Posterior vena cava (tissue), 2 donors: ENCODE results near the gene STK39. TPM values are rescaled to one million over a fixed set of nuclear protein-coding genes. Genes with fewer than 3 reads are reported as not detected.

ENCODE experiments used
- DNase-seq: peaks from one replicate; pipeline ENCODE4 v3.0.0-alpha.2; 2020; ENCODE audit warnings: low spot score
- intact Hi-C, 2 donors: fragments of 100-400 bp; cut with DNase I; formaldehyde crosslinking; loops; one replicate each; pipeline versions ENCODE4 v1.14.1 to v1.14.2; 2022 to 2023
- total RNA-seq, 2 donors: library from RNA; stranded (reverse); fragmentation: NEBNext Ultra II Directional; extraction: Animal tissue kit (Norgen Biotek cat#: 25700); gene quantifications; one replicate each; pipeline ENCODE4 v1.2.1, GENCODE V29; 2021
- donor health status: DM: yes; HTN: yes; CAD: no.
- donor health status: DM: yes; HTN: yes; CAD: no.

STK39 gene
- total RNA-seq, 2 donors from 2014 or later = 16.3 to 20.2 TPM

- intact Hi-C loops = no loop called here
- DNase-seq = no peak
These were observed 35.2 kb downstream of the STK39 start for GRCh38 chr2:168212167-168212566.

GRCh38 chr2:168211664-168212163, 35.7 kb downstream of the STK39 start:
- DNase-seq = no peak
- intact Hi-C loops = no loop called here

- intact Hi-C loops = no loop called here
- no peak for DNase-seq
These were observed 36.4 kb downstream of the STK39 start for GRCh38 chr2:168210895-168211570.

DNA sequence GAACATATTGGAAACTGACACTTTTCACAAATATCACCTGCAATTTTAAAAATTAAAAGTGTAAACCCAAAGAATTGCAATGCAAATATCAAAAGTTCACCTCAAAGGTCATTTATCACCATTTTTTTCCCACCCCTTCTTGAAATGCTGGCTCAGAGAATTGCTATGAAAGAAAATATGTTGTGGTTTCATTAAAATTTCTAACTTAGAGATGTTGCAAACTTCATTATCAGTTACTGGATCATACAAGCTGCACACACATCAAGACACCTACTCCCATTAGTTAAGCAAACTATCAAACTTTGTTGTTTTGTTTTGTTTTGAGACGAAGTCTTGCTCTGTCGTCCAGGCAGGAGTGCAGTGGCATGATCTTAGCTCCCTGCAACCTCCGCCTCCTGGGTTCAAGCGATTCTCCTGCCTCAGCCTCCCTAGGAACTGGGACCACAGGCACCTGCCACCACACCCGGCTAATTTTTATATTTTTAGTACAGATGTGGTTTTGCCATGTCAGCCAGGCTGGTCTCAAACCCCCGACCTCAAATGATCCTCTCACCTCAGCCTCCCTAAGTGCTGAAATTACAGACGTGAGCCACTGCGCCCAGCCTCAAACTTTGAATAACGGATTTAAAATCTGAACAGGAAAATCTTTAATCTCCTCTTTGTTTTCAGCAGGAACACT, 37.0 kb downstream of the STK39 start:
- intact Hi-C loops = no loop called here

DNA sequence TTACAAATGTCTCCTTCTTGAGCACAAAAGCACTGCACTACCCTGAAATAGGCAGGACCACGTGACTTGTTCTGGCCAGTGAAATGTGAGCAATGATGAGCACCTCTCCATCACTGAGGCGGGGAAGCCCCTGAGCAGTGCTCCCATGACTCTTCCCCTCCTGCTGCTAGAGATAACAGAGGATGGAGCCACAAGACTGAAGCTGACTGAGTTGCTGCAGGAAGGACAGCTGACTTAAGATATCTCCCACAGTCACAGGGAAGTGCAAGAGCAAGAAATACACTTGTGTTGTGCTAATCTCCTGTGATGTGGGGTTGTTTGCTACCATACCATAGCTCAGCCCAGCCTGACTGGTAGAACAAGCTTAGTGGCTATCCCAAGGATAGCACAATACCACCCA, 38.7 kb downstream of the STK39 start:
- intact Hi-C loops = loop anchor here in 1 of 2 donors (10.0 kb wide), 1 partner anchor 1076 kb away; no protein-coding TSS in a partner anchor
- no peak for DNase-seq

More for the DNA sequence above, 37.0 kb downstream of the STK39 start:
- no peak for DNase-seq

- intact Hi-C loops = loop anchor here in 1 of 2 donors (10.0 kb wide), 1 partner anchor 1077 kb away; no protein-coding TSS in a partner anchor
- DNase-seq = no peak
These were observed 39.5 kb downstream of the STK39 start for GRCh38 chr2:168207851-168208250.

DNA sequence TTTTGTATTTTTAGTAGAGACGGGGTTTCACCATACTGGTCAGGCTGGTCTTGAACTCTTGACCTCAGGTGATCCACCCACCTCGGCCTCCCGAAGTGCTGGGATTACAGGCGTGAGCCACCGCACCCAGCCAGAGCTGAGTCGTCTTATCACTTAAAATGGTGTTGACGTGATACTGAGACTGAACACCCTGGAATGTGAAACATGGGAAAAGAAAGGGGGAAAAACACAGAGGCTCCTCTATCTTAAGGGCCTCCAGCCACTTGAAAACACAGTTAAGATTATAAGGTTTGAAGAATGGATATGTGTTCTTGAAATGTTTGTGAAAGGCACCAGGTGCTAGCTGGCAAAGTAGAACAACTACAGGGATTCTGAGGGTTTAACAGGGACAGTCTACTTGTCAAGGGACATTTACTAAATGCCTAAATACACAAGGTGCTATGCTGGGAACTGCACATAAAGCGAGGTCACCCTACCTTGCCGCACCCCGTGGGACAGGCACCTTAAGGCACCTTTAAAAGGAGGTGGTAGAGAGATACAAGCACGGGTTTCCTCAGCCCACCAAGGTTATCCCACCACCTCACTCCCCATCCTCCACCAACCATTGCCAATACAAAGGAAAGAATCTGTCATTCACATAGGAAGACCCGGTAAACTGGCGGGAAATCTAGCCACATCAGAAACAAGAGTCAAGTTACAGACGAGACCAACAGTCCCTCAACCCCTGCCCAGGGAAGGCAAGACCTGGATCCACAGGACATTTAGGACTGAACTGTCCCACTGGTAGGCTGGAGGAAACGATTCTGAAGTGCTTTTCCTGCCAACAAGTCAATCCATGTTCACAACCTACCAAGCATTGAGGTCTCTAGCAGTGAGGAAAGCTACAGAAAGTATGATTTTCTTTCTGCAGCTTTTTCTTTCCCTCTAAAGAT, 43.4 kb downstream of the STK39 start:
- intact Hi-C loops = loop anchor here in 1 of 2 donors (10.0 kb wide), 1 partner anchor 1081 kb away; no protein-coding TSS in a partner anchor
- no peak for DNase-seq

GRCh38 chr2:168201584-168202116, 45.7 kb downstream of the STK39 start:
- DNase-seq = no peak
- intact Hi-C loops = loop anchor here in 1 of 2 donors (10.0 kb wide), 1 partner anchor 1083 kb away; no protein-coding TSS in a partner anchor

DNA sequence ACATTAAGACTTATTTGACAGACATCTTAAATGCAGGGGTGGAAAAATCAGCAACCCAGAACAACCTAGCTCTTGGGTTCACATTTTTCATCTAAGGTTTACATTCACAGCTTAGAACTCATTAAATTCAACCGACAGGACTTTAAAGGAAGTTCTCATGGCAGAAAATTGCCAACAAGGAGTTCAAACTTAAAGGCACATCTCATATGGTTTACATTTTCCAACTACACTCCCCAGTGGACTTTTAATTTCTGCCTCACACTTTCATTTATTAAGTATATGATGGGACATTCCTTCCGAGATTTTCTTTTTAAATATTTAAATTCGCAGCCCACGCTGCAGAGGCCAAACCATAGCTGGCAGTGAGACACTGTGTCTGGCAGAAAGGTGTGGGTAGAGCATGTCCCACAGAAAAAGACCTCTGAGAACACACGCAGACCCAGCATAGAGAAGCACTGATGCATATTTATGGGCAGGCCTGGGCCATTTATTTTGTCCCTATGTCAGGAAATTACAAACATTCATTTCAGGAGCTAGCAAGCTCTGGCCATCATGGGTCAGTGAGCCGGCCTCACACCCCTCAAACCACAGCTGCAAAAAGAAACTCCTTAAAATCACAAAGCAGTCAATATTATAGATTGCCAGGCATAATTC, 46.3 kb downstream of the STK39 start:
- no peak for DNase-seq
- intact Hi-C loops = loop anchor here in 1 of 2 donors (10.0 kb wide), 1 partner anchor 1084 kb away; no protein-coding TSS in a partner anchor

GRCh38 chr2:168198476-168199207, 48.8 kb downstream of the STK39 start:
- intact Hi-C loops = no loop called here
- DNase-seq = no peak

GRCh38 chr2:168196764-168197180, 50.6 kb downstream of the STK39 start:
- intact Hi-C loops = no loop called here
- no peak for DNase-seq

DNA sequence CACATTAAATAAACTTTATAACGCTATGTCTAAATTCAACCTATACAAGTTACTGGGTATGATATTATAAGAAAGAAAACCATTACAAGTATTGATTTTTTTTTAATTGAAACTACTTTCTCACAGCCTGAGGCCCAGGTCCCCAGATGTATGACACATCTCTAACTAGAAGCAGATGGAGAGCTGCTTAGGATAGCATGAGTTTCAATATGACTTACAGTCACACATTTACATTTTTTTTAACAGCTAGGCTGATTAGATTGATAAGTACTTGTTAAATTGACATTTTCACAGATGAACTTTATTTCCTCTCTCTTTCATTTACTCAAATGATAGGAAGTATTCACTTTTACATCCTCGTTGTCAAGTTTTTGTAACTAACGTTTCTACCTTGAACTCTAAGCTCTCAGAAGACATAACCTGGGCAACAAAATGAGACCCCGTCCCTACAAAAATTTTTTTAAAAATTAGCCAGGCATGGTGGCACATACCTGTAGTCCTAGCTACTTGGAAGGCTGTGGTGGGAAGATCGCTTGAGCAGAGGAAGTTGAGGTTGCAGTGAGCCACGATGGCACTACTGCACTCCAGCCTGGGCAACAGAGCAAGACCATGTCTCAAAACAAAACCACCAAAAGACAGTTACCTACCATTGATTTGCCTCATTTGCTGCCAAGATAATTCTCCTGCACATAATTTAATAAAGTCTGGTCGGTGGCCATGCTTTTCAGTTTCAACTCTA, 52.4 kb downstream of the STK39 start:
- DNase-seq = no peak
- intact Hi-C loops = no loop called here

GRCh38 chr2:168192839-168193616, 54.4 kb downstream of the STK39 start:
- intact Hi-C loops = no loop called here
- DNase-seq = no peak

- intact Hi-C loops = no loop called here
- DNase-seq = no peak
These were observed 55.2 kb downstream of the STK39 start for GRCh38 chr2:168191955-168192785.

DNA sequence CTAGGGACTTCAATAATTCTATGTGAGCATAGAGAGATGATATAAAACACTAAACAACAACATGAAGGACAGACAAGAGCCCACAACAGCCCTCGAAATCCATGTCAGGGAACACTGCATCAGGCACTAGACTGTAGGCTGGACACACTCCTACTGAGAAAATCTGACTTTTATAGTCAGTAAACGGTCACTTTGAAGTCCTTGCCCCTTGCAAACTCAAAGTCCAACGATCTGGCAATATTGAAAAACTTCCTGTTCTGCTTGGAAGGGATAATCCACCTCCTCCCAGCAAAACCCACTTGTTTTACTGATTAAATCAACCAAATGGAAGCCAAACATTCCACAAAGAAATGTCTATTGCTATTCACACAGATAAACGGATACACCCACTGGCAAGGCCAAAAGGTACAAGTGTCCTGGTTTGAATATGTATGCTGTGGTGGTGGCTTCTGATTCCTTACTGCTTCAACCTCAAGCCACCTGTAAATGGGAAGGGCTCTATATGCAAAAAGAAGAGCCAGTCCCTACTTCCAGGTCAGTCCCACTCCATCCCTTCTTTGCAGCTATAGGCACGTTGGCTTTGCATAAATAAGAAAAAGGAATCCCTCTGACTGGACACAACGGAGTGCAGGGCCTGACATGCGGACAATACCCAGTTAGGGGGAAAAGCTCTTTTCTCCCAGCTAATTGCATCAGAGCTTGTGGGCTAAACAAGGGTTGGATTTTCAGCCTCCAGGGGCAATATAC, 56.6 kb downstream of the STK39 start:
- intact Hi-C loops = no loop called here
- no peak for DNase-seq
